GM11168 (cell line): ENCODE measurements around the gene SCYL1.
"Not testable (repeated sequence)": the region's sequence is repeated elsewhere in the genome, so short reads cannot be mapped to it uniquely, and the experiment has no call there.

ENCODE experiments used
- in situ Hi-C: fragments of 300-500 bp; cut with MboI; formaldehyde crosslinking; loops from one replicate; pipeline ENCODE4 v1.12.0; 2022; ENCODE audit warnings: low sequenced_read_pairs; ENCODE audit not compliant: unreplicated experiment

Gene SCYL1

GRCh38 chr11:65504674-65505465 is 20.0 kb upstream of the SCYL1 start:
- in situ Hi-C loops = no loop called here

- in situ Hi-C loops = no loop called here
These were observed 19.2 kb upstream of the SCYL1 start for GRCh38 chr11:65505466-65506289.

DNA sequence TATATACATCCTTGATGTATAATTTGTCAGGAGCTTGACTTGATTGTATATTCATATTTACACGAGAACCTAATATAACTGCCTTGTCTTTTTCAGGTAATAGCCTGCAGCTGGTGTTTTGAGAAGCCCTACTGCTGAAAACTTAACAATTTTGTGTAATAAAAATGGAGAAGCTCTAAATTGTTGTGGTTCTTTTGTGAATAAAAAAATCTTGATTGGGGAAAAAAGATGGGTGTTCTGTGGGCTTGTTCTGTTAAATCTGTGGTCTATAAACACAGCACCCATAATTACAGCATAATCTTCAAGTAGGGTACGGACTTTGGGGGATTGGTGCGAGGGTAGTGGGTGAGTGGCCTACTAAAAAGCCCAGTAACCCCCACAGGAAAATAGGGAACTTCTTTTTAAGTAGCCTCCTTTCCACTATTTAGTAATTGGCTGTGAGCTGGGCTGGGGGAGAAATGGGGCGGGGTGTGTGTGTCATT is 18.6 kb upstream of the SCYL1 start:
- in situ Hi-C loops = no loop called here

DNA sequence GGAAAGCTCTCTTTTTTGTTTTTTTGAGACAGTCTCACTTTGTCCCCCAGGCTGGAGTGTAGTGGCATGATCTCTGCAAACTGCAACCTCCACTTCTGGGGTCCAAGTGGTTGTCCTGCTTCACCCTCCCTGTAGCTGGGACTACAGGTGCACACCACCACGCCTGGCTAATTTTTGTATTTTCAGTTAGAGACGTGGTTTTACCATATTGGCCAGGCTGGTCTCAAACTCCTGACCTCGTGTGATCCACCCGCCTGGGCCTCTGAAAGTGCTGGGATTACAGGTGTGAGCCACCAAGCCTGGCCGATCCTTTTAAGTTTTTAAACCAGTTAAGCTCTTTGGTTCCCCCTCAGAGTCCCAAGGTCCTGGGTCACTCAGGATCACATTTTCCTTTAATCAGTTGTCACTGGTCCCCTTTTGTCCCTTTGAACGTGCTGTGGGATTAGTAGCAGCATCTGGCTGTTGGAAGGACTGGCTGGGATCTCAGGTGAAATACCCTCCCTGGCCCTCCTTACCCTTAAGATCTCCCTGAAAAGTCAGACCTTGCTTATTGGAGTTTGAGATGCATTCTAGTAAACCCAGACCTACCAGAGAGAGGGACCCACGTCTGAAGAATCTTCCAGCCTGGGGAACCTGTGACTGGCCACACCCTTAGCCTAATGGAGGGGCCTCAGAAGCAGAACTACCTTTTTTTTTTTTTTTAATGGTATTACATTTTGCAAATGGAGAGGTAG is 17.9 kb upstream of the SCYL1 start:
- in situ Hi-C loops = no loop called here

DNA sequence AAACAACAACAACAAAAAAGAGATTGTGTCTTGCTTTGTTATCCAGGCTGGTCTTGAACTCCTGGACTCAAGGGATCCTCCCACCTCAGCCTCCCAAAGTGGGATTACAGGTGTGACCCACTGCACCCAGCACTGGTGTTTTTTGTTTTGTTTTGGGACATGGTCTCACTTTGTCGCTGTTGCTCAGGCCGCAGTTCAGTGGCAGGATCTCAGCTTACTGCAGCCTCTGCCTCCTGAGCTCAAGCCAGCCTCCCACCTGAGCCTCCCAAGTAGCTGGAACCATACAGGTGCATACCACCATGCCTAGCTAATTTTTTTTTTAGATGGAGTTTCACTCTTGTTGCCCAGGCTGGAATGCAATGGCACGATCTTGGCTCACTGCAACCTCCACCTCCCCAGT is 12.6 kb upstream of the SCYL1 start:
- in situ Hi-C loops = loop anchor here (5.0 kb wide), 1 partner anchor 95 kb away; no protein-coding TSS in a partner anchor

- in situ Hi-C loops = no loop called here
These were observed 8.5 kb upstream of the SCYL1 start for GRCh38 chr11:65516135-65516968.

- in situ Hi-C loops = not testable (repeated sequence)
These were observed 5.8 kb upstream of the SCYL1 start for GRCh38 chr11:65518941-65519549.

GRCh38 chr11:65521777-65522521 is 2.9 kb upstream of the SCYL1 start:
- in situ Hi-C loops = not testable (repeated sequence)

DNA sequence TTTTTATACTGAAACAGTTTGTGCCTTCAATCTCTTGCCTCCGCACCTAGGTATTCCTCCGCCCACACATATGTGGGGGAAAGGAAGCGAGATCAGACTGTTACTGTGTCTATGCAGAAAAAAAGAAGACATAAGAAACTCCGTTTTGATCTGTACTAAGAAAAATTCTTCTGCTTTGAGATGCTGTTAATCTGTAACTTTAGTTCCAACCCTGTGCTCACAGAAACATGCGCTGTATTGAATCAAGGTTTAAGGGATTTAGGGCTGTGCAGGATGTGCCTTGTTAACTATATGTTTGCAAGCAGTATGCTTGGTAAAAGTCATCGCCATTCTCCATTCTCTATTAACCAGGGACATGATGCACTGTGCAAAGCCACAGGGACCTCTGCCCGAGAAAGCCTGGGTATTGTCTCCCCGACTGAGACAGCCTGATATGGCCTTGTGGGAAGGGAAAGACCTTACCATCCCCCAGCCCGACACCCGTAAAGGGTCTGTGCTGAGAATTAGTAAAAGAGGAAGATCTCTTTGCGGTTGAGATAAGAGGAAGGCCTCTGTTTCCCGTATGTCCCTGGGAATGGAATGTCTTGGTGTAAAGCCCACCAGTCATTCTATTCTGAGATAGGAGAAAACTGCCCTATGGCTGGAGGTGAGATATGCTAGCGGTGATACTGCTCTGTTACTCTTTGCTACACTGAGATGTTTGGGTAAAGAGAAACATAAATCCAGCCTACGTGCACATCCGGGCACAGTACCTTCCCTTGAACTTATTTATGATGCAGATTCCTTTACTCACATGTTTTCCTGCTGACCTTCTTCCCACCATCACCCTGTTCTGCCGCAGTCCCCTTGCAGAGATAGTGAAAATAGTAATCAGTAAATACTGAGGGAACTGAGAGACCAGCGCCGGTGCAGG is 1.9 kb upstream of the SCYL1 start:
- in situ Hi-C loops = not testable (repeated sequence)

GRCh38 chr11:65523631-65523968 is 1.3 kb upstream of the SCYL1 start:
- in situ Hi-C loops = not testable (repeated sequence)

DNA sequence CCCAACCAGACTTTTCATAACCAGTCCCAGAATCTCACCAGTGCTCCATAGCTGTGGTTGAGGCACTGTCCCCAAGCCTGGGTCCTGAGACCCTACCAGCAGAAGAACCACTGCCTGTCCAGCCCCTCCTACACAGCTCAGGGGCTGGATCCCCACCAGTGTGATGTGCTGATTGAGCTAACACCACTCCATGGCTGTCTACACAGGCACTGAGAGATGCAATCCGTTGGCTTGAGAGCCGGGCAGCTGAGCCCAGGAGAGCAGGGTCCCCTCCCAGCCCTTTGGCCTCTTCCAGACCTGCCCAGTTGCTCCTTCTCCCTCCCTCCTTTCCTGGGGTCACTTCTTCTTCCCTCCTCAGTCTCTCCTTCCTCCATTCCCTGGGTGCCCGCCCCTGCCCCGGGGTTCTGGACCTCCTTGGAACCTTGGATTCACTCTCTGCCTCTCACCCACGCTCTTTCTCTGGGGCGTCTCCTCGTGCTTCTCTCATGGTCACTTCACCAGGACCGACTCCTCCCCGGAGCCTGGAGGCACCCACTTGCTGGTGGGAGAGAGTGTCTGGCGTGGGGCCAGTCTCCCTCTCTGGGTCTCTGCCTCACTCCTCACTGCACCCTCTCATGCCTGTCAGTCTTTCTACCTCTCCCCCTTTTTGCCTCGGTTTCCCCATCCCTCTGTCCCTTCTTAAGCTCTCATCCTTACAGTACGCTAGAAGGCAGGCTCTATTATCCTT is 706 bp upstream of the SCYL1 start:
- in situ Hi-C loops = no loop called here

DNA sequence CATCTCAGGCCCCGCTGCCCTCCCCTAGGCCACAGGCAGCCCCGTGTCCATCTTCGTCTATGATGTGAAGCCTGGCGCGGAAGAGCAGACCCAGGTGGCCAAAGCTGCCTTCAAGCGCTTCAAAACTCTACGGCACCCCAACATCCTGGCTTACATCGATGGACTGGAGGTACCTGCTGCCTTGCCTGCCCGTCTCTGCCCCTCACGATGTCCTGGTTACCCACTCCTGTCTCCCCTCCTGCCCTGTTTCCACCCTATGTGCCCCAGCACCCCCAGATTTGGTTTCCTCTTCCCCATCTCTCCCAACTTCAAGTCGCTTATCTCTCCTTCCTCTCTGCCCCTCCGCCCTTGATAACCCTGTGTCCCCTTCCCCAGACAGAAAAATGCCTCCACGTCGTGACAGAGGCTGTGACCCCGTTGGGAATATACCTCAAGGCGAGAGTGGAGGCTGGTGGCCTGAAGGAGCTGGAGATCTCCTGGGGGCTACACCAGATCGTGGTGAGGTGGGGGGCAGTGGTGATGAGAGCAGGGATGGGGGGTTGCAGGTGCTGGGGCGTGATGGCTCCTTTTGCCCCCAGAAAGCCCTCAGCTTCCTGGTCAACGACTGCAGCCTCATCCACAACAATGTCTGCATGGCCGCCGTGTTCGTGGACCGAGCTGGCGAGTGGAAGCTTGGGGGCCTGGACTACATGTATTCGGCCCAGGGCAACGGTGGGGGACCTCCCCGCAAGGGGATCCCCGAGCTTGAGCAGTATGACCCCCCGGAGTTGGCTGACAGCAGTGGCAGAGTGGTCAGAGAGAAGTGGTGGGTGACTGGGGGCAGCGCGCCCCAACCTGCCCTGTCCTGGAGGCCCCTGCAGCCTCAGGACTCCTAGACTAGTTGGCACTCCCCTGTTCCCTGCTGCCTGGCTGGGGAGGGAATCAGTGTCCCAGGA is 930 bp downstream of the SCYL1 start:
- in situ Hi-C loops = no loop called here

DNA sequence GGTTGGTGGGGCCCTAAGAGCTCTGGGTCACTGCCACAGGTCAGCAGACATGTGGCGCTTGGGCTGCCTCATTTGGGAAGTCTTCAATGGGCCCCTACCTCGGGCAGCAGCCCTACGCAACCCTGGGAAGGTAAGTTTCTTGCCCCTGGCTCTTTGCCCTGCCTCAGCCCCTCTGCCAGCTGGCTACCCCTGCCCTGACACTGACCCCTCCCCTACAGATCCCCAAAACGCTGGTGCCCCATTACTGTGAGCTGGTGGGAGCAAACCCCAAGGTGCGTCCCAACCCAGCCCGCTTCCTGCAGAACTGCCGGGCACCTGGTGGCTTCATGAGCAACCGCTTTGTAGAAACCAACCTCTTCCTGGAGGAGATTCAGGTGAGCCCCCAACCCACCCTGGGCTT is 1.9 kb downstream of the SCYL1 start:
- in situ Hi-C loops = no loop called here

DNA sequence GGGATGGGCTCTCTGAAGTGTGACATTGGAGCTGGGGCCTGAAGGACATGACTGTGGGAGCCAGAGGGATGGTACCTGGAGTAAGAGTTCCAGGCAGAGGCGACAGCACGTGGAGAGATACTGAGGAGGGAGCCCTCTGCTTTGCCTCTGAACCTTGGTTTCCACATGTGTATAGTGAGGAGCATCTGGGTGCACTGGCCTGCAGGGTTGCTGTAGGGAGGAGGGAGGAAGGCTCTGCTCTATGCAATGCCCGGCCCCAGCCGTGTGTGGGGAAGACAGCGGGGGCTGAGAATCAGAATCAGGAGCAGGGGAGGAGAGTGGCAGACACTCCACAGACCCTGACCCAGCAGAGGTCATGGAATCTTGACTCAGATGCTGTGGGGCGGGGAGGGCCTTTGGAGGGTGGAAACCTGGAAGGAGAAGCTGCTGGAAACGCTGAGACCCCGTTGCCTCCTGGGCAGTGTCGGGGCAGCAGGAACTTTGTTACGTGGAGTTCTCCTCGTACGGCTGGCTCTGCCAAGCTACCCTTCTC is 4.0 kb downstream of the SCYL1 start:
- in situ Hi-C loops = no loop called here

- in situ Hi-C loops = no loop called here
These were observed 4.7 kb downstream of the SCYL1 start for GRCh38 chr11:65529475-65530156.
